AG10803 (cell line): Measurements from ENCODE around the gene MED23.

ENCODE experiments used
- DNase-seq: peaks from one replicate; pipeline ENCODE4 v3.0.0; 2010; ENCODE audit warnings: low read depth
- H3K4me3 ChIP-seq: 2 replicates; pipeline ENCODE4 v1.5.1; 2011; ENCODE audit warnings: mild to moderate bottlenecking, low read length, control low read depth
- TF ChIP-seq, protein P1 (sequence below): conservative IDR thresholded peaks from 2 replicates; pipeline ENCODE4 v1.5.1; 2011; ENCODE audit warnings: mild to moderate bottlenecking, low read length, control low read depth, inconsistent platforms

Gene MED23

DNA sequence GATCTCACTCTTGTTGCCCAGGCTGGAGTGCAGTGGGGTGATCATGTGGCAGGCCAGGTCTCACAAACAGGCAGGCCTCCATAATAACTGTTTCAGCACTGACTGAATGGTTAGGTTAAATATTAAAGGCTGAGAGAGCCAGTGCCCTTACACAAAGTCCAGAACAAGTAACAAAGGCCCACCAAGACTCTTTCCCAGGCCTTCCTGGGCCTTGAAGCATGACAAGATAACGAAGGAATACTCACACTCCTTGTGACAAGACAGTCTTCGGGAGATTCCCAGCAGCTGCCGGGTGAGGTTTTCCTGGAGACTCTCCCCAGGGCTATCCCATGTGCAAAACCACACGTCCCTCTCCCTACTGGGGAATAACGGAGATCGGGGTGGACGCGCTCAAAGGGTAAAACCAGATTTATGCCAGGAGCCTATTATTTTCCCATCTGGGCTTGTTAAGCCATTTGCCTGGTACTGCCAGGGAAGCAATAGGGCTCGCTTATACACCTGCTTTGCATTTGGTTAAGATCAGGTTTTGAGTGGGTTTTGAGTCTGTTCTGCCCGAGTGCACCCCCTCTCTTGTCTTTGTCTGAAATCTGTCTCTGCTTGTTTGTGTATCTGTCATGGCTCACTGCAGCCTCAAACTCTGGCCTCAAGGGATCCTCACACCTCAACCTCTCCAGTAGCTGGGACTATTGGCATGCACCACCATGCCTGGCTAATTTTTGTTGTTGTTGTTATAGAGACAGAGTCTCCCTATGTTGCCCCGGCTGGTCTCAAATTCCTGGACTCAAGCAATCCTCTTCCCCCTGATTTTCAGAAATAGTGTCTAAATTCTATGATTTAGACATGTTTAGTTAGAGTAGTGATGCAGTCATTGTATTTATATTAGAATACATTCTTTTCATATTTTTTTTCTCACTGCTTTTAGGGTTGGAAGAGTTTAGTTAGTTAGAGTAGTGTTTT lies 7.6 kb upstream of the MED23 start:
- no peak for DNase-seq
- no peak overlapping the region for H3K4me3 ChIP-seq
- TF ChIP-seq, protein P1, sequence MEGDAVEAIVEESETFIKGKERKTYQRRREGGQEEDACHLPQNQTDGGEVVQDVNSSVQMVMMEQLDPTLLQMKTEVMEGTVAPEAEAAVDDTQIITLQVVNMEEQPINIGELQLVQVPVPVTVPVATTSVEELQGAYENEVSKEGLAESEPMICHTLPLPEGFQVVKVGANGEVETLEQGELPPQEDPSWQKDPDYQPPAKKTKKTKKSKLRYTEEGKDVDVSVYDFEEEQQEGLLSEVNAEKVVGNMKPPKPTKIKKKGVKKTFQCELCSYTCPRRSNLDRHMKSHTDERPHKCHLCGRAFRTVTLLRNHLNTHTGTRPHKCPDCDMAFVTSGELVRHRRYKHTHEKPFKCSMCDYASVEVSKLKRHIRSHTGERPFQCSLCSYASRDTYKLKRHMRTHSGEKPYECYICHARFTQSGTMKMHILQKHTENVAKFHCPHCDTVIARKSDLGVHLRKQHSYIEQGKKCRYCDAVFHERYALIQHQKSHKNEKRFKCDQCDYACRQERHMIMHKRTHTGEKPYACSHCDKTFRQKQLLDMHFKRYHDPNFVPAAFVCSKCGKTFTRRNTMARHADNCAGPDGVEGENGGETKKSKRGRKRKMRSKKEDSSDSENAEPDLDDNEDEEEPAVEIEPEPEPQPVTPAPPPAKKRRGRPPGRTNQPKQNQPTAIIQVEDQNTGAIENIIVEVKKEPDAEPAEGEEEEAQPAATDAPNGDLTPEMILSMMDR, result no peak

GRCh38 chr6:131631625-131632289 lies 3.7 kb upstream of the MED23 start:
- H3K4me3 ChIP-seq, result no peak overlapping the region
- TF ChIP-seq, protein P1, result no peak
- no peak for DNase-seq

DNA sequence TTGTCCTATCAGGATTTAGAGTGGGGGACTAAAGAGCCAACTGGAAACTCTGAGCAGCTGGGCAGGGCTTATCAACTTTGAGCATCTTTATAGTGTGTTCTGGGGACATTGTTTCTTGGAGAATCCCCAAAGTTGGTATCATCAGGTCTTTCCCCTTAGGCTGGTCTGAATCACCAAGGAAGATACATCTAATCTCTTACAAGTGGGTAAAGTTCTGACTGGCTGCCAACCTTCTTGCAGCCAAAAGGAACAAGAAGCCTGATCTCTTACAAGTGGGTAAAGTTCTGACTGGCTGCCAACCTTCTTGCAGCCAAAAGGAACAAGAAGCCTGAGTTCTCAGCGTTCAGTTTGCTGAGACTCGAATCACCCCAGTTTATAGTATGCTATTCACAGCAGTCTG lies 1.6 kb upstream of the MED23 start:
- TF ChIP-seq, protein P1, result no peak
- no peak overlapping the region for H3K4me3 ChIP-seq
- no peak for DNase-seq

DNA sequence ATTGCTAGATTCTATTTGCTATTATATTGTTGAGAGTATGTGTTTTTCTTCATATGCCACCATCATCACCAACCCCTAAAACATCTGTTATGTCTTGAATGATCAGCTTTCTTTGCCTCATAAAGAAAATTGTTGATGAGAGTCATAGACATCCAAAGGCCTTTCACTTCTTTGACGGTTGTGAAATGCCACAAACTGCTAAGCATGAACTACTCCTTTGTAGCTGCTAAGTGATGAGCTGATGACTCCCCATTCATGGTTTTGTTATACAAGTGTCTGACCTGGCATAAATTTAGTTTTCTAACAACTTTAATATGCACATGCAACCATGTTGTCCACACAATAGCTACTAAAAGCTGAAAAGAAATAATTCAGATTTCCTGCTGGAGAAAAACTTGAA lies 684 bp upstream of the MED23 start:
- no peak overlapping the region; the same call in 1 of the 2 replicates for H3K4me3 ChIP-seq
- DNase-seq, result peak; percentile 10
- TF ChIP-seq, protein P1, result no peak; the same call in 1 of the 2 replicates

DNA sequence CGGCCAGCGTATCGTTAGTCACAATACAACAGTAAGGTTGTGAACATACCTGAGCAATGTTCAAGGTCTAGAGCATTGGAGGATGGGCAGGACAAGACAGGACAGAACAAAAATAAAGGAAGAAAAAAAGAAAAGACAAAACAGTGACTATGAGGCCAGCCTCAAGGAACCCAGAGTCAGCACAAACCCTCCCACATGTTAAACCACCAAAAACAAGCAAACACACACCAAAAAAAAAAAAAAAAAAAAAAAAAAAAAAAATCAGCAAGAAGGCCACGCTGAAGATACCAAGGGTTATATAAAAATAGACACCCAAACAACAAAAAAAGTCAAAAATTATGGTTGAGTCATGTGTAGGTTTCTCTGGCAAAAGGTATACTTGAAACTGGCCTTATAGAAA lies 12.8 kb downstream of the MED23 start:
- TF ChIP-seq, protein P1, result no peak
- H3K4me3 ChIP-seq, result no peak overlapping the region
- DNase-seq, result no peak

GRCh38 chr6:131613296-131613925 lies 14.6 kb downstream of the MED23 start:
- no peak overlapping the region for H3K4me3 ChIP-seq
- TF ChIP-seq, protein P1, result no peak
- DNase-seq, result no peak
